ENCODE measurements around the gene SMTN. TPM values are rescaled to one million over a fixed set of nuclear protein-coding genes. Genes with fewer than 3 reads are reported as not detected.

SMTN gene
- total RNA-seq, 1 experiment from 2014 or later, result 145 TPM

DNA sequence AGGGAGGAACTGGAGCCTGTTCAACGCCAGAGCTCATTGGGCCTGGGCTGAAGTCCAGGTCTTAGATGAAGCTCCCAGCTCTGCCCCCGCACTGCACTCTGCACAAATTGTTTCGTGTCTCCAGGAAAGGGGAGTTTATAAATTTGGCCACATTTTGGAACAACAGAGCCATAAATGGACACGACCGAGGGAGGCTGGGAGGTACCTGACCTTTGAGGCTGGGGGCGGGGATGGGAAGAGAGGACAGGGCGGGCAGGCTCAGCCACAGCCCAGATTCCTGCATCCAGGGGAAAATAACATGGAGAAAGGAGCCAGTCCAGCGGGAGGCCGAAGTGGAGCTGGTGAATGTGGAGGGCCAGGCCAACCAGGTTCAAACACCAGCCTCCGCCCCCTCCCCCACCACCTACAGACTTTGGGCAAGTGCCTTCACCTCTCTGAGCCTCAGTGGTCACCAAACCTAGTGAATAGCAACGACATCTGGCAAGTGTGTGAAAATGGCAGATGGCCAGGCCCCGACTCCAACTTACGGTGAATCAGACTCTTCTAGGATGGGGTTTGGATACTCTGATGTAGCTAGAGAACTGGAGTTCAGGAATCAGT, 36.8 kb upstream of the SMTN start:
- BruUV-seq (replicated peaks), result no TSS peak
- H2AFZ ChIP-seq (ENCODE audit: low read length), result no peak overlapping the region
- intact Hi-C loops (cut with micrococcal nuclease), result no loop called here

DNA sequence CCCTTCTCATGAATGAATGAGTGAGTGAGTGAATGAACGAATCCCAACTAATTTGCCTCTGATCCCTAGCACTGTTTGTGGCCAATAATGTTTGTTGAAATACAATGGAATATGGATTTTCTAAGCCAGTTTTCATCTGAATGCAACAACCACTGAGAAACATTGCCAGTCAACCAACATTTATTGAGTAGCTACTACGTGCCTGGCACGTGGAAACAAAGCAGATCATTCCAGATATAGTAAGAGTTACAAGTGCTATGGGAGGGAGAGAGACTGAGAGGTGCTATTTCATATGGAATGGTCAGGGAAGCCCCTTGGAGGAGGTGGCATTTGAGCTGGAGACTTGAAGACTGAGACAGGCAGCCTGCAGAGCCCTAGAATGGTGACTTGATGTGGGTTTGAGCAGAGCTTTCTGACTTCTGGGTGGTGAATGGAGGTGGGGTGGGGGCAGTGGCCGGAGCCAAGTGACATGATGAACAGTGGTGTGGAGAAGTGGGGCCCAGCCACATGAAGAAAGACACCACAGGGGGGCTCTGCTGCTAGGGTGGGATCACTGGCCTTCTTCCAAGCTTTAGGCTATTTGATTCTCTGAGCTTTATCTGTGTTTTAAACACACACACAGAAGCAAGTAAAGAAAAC, 35.1 kb upstream of the SMTN start:
- no peak overlapping the region for H3K4me3 ChIP-seq (ENCODE audit: low read length)
- ChIA-PET POLR2A (ENCODE audit: unreplicated experiment) (no interaction called here), CTCF (no interaction called here)
- intact Hi-C loops (cut with micrococcal nuclease), result no loop called here
- TF ChIP-seq EZH2phosphoT487 (IDR thresholded peaks at IDR 0.05; ENCODE audit: borderline replicate concordance, low read length) (no peak), EZH2 (IDR thresholded peaks at IDR 0.05; ENCODE audit: low read length, unreplicated experiment) (no peak)
- TF ChIP-seq, protein P1, sequence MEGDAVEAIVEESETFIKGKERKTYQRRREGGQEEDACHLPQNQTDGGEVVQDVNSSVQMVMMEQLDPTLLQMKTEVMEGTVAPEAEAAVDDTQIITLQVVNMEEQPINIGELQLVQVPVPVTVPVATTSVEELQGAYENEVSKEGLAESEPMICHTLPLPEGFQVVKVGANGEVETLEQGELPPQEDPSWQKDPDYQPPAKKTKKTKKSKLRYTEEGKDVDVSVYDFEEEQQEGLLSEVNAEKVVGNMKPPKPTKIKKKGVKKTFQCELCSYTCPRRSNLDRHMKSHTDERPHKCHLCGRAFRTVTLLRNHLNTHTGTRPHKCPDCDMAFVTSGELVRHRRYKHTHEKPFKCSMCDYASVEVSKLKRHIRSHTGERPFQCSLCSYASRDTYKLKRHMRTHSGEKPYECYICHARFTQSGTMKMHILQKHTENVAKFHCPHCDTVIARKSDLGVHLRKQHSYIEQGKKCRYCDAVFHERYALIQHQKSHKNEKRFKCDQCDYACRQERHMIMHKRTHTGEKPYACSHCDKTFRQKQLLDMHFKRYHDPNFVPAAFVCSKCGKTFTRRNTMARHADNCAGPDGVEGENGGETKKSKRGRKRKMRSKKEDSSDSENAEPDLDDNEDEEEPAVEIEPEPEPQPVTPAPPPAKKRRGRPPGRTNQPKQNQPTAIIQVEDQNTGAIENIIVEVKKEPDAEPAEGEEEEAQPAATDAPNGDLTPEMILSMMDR (conservative IDR thresholded peaks at IDR 0.05; ENCODE audit: low read depth, low read length), result no peak
- BruUV-seq (replicated peaks), result no TSS peak
- H3K9ac ChIP-seq (ENCODE audit: low read length), result no peak overlapping the region
- H3K9me3 ChIP-seq (ENCODE audit: low read length), result no peaks in the 10 kb centered on the region
- no peaks in the 10 kb centered on the region for H3K9me2 ChIP-seq (replicated peaks; ENCODE audit: low read length)
- no peak for DNase-seq
- no peak for ATAC-seq
- no peaks in the 10 kb centered on the region for H3K36me3 ChIP-seq (ENCODE audit: low read depth, low read length)
- H4K20me1 ChIP-seq (ENCODE audit: low read length), result no peaks in the 10 kb centered on the region
- no peaks in the 10 kb centered on the region for H3K4me1 ChIP-seq (ENCODE audit: insufficient read depth, low read length)
- H3K27me3 ChIP-seq (ENCODE audit: low read length), result no peaks in the 10 kb centered on the region
- H3K79me2 ChIP-seq (ENCODE audit: low read length), result no peaks in the 10 kb centered on the region
- no peak overlapping the region for H2AFZ ChIP-seq (ENCODE audit: low read length)
- H3K27ac ChIP-seq (ENCODE audit: low read length), result no peak overlapping the region
- H3K4me2 ChIP-seq (ENCODE audit: low read length), result no peak overlapping the region
- no peaks in the 10 kb centered on the region for H3F3A ChIP-seq (ENCODE audit: low read length, unreplicated experiment)

More for the DNA sequence above, 36.8 kb upstream of the SMTN start:
- CTCF ChIA-PET, result no interaction called here
- TF ChIP-seq EZH2 (IDR thresholded peaks at IDR 0.05; ENCODE audit: low read length, unreplicated experiment) (no peak), EZH2phosphoT487 (IDR thresholded peaks at IDR 0.05; ENCODE audit: borderline replicate concordance, low read length) (no peak)
- TF ChIP-seq, protein P1 (conservative IDR thresholded peaks at IDR 0.05; ENCODE audit: low read depth, low read length), result no peak
- POLR2A ChIA-PET (ENCODE audit: unreplicated experiment), result no interaction called here
- H3F3A ChIP-seq (ENCODE audit: low read length, unreplicated experiment), result no peaks in the 10 kb centered on the region
- no peak for DNase-seq
- H3K9me3 ChIP-seq (ENCODE audit: low read length), result no peaks in the 10 kb centered on the region
- no peak overlapping the region for H3K4me2 ChIP-seq (ENCODE audit: low read length)
- H3K9me2 ChIP-seq (replicated peaks; ENCODE audit: low read length), result no peaks in the 10 kb centered on the region
- no peaks in the 10 kb centered on the region for H3K79me2 ChIP-seq (ENCODE audit: low read length)
- H3K4me3 ChIP-seq (ENCODE audit: low read length), result no peak overlapping the region
- no peaks in the 10 kb centered on the region for H3K4me1 ChIP-seq (ENCODE audit: insufficient read depth, low read length)
- no peaks in the 10 kb centered on the region for H3K27me3 ChIP-seq (ENCODE audit: low read length)
- H4K20me1 ChIP-seq (ENCODE audit: low read length), result no peaks in the 10 kb centered on the region
- H3K9ac ChIP-seq (ENCODE audit: low read length), result no peak overlapping the region
- H3K36me3 ChIP-seq (ENCODE audit: low read depth, low read length), result no peaks in the 10 kb centered on the region
- no peak for ATAC-seq
- H3K27ac ChIP-seq (ENCODE audit: low read length), result no peak overlapping the region

DNA sequence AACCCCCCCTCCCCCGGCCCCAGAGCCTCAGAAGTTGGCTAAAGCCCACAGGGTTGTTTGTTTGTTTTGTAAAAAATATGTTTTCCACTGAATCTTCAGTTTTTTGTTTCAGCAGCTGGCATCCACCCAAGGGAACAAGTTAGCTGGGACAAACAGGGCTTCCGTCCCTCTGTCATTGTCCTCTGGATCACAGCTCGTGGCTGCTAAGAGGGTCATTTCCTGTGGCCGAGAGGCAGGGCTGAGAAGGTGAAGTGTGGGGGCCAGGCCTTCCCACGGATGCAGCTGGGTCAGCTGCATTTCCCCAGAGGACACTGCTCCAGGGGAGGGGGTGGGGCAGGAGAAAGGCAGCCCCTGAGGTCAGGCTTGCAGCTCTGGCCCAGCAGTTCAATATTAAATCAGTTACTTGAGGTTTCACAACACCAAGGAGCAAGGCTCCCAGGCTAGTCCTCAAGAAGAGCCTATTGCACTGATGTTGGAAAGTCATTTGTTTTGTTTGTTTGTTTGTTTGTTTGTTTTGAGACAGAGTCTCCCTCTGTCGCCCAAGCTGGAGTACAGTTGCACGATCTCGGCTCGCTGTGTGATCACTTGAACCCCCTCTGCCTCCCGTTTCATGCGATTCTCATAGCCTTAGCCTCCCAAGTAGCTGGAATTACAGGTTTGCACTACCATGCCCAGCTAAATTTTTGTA, 34.4 kb upstream of the SMTN start:
- H4K20me1 ChIP-seq (ENCODE audit: low read length), result no peaks in the 10 kb centered on the region
- H3K79me2 ChIP-seq (ENCODE audit: low read length), result no peaks in the 10 kb centered on the region
- intact Hi-C loops (cut with micrococcal nuclease), result no loop called here
- DNase-seq, result no peak
- H3K36me3 ChIP-seq (ENCODE audit: low read depth, low read length), result no peaks in the 10 kb centered on the region
- no peaks in the 10 kb centered on the region for H3K4me1 ChIP-seq (ENCODE audit: insufficient read depth, low read length)
- no TSS peak for BruUV-seq (replicated peaks)
- ChIA-PET CTCF (no interaction called here), POLR2A (ENCODE audit: unreplicated experiment) (no interaction called here)
- no peaks in the 10 kb centered on the region for H3F3A ChIP-seq (ENCODE audit: low read length, unreplicated experiment)
- H3K9ac ChIP-seq (ENCODE audit: low read length), result no peak overlapping the region
- H3K4me3 ChIP-seq (ENCODE audit: low read length), result no peak overlapping the region
- H3K9me2 ChIP-seq (replicated peaks; ENCODE audit: low read length), result no peaks in the 10 kb centered on the region
- no peak overlapping the region for H2AFZ ChIP-seq (ENCODE audit: low read length)
- no peak for ATAC-seq
- no peaks in the 10 kb centered on the region for H3K9me3 ChIP-seq (ENCODE audit: low read length)
- H3K27ac ChIP-seq (ENCODE audit: low read length), result no peak overlapping the region
- H3K27me3 ChIP-seq (ENCODE audit: low read length), result no peaks in the 10 kb centered on the region
- no peak overlapping the region for H3K4me2 ChIP-seq (ENCODE audit: low read length)
- no peak for TF ChIP-seq EZH2 (IDR thresholded peaks at IDR 0.05; ENCODE audit: low read length, unreplicated experiment)
- TF ChIP-seq EZH2phosphoT487 (IDR thresholded peaks at IDR 0.05; ENCODE audit: borderline replicate concordance, low read length), result no peak
- TF ChIP-seq, protein P1 (conservative IDR thresholded peaks at IDR 0.05; ENCODE audit: low read depth, low read length), result no peak

Measured in PC-3 (cell line).